ENCODE results near the gene NFIX.

Gene NFIX

DNA sequence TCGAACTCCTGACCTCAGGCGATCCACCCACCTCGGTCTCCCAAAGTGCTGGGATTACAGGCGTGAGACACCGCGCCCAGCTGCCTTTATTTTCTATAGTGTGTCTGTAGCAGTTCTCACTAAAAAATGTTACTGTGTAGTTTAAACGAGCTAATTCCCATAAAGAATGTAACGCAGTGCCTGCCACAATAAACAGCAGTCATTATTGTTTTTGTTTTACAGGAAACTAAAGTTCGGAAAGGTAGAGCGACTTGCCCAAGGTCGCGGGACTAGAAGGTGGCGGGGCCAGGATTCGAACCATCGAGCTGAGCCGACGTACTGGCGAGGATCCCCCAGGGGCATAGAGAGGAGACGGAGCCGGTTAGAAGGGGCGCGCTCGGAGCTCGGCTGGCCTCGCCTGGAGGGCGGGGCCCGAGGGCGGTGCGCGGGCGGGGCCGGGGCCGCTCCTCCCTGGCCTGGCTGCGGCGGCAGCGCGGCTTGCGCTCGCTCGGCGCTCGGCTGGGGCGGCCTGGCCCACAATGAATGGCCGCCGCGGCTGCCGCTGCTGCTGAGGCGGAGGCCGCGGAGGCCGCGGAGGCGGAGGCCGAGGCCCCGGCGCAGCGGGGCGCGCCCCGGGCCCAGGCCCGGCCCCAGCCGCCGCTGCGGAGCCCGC, 122.6 kb downstream of the NFIX start, which contains the start of gene NACC1:
Gene NACC1, plus strand, starts transcription at position 493 of the 652 bp plus-strand sequence. CDS start 16,944 bp downstream, outside the sequence.
- no peaks in the 10 kb centered on the region for H3K27me3 ChIP-seq (replicated peaks in 2 of 5; ENCODE audit: control insufficient read depth in 4 of 5, insufficient read depth in 5 of 5, low read length in 4 of 5)
- peaks cover 0 to 39% (median 13%) of the 10 kb centered on the region in 4 experiments for H3K36me3 ChIP-seq (ENCODE audit: control insufficient read depth in 4 of 4, insufficient read depth in 4 of 4, low read length in 3 of 4)
- peaks cover 0 to 46% (median 36%) of the 10 kb centered on the region in 4 experiments for H3K4me1 ChIP-seq (ENCODE audit: control extremely low read depth in 1 of 4, control insufficient read depth in 4 of 4, insufficient read depth in 4 of 4, low read length in 3 of 4)
- H3K9me3 ChIP-seq (ENCODE audit: control extremely low read depth in 1 of 5, control insufficient read depth in 4 of 5, insufficient read depth in 2 of 5, low read depth in 1 of 5, low read length in 4 of 5), result no peaks in the 10 kb centered on the region
- H3K27ac ChIP-seq (ENCODE audit: insufficient read depth in 1 of 2, low read depth in 1 of 2, low read length in 2 of 2, poor library complexity in 1 of 2, severe bottlenecking in 2 of 2), result peak within 1 kb of the TSS; percentile 50 to 83
- DNase-seq, result peak; percentile 87 to 94 (median 92)
- WGBS (ENCODE audit: insufficient coverage), result 5% methylated on average over 26 of the region's 65 CpGs
- H3K4me3 ChIP-seq (ENCODE audit: control insufficient read depth in 1 of 7, extremely low read depth in 1 of 7, insufficient read depth in 4 of 7, low read depth in 2 of 7, low read length in 6 of 7), result peak within 1 kb of the TSS; percentile 83 to 97 (median 95)
- ChIA-PET POLR2A (interaction anchor here (0.5 to 2.9 kb wide), 9 partner anchors 13 to 45 kb away, joined by 3 to 18 read pairs (median 6); partner anchors contain the start of genes IER2, LYL1 and STX10), CTCF (interaction anchor here (1.1 to 4.2 kb wide), 7 partner anchors 10 to 38 kb away, joined by 4 to 25 read pairs (median 6); partner anchors contain the start of genes IER2 and STX10)

DNA sequence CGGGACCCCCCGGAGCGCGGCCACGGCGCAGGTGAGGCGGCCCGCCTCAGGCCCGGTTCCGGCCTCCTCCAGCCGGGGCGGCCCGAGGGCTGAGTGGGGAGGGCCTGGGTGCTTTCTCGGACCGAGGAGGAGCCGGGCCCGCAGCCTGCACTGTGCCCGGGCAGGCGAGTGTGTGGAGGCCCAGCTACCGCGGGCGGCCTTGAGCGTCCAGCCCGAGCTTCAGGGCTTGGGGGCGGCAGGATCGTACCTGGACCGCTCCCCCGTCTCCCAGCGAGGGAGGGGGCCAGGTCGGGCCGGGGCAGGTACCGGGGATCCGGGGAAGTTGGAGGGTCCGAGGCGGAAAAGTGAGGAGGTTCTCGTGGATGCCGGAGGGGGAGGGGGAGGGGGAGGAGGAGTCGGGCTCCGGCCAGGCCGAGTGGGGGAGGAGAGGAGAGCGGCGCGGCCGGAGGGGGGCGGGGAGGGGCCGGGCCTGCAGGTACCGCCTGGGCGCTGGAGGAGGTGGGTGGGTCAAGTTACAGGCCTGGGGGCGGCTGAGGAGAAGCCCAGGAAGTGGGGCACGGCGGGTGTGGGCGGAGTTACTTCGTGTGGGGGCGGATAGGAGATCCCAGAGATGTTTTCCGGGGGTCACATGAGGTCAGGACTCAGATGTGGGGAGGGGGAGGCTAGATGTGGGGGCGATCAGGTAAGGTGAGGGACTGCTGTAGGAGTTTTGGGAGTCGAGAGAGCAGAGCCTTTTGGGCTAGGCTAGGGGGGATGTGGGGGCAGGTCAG, 123.3 kb downstream of the NFIX start:
- Histone ChIP-seq H3K36me3 (ENCODE audit: control insufficient read depth in 4 of 4, insufficient read depth in 4 of 4, low read length in 3 of 4) (peaks cover 0 to 42% (median 10%) of the 10 kb centered on the region in 4 experiments), H3K4me1 (ENCODE audit: control extremely low read depth in 1 of 4, control insufficient read depth in 4 of 4, insufficient read depth in 4 of 4, low read length in 3 of 4) (peaks cover 0 to 46% (median 36%) of the 10 kb centered on the region in 4 experiments), H3K27ac (ENCODE audit: insufficient read depth in 1 of 2, low read depth in 1 of 2, low read length in 2 of 2, poor library complexity in 1 of 2, severe bottlenecking in 2 of 2) (peak overlapping the region; percentile 50 to 81), H3K4me3 (ENCODE audit: control insufficient read depth in 1 of 7, extremely low read depth in 1 of 7, insufficient read depth in 4 of 7, low read depth in 2 of 7, low read length in 6 of 7) (peak overlapping the region; percentile 75 to 94 (median 90)), H3K9me3 (ENCODE audit: control extremely low read depth in 1 of 5, control insufficient read depth in 4 of 5, insufficient read depth in 2 of 5, low read depth in 1 of 5, low read length in 4 of 5) (no peaks in the 10 kb centered on the region), H3K27me3 (replicated peaks in 2 of 5; ENCODE audit: control insufficient read depth in 4 of 5, insufficient read depth in 5 of 5, low read length in 4 of 5) (no peaks in the 10 kb centered on the region)
- peak in 1 of 3 donors; percentile 31 for DNase-seq
- WGBS (ENCODE audit: insufficient coverage), result 0% methylated on average over 31 of the region's 57 CpGs
- ChIA-PET CTCF (interaction anchor here (1.1 to 4.2 kb wide), 7 partner anchors 10 to 37 kb away, joined by 4 to 25 read pairs (median 6); partner anchors contain the start of genes IER2 and STX10), POLR2A (interaction anchor here (0.8 to 2.9 kb wide), 10 partner anchors 14 to 45 kb away, joined by 3 to 18 read pairs (median 6); partner anchors contain the start of genes IER2, LYL1 and STX10)

DNA sequence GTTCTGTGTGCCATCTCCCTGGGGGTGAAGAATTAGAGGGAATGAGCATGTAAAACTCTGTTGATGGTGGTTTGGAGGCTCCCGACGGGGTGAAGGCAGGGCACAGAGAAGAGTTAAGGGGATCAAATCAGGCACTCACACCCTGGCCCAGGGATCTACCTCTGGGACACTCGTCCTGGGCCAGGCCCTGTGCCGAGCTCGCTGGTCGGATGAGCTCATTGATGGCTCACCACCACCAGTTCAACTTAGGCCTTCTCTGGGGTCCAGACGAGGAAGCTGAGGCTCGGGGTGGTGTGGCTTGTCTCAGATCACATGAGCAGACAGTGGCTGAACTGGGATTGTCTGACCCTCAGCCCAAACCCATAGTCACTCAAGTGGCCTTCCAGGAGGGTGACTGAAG, 124.4 kb downstream of the NFIX start:
- Histone ChIP-seq H3K4me1 (ENCODE audit: control extremely low read depth in 1 of 4, control insufficient read depth in 4 of 4, insufficient read depth in 4 of 4, low read length in 3 of 4) (peaks cover 0 to 46% (median 36%) of the 10 kb centered on the region in 4 experiments), H3K27ac (ENCODE audit: insufficient read depth in 1 of 2, low read depth in 1 of 2, low read length in 2 of 2, poor library complexity in 1 of 2, severe bottlenecking in 2 of 2) (peak overlapping the region in 1 of 2 experiments; percentile 65), H3K27me3 (replicated peaks in 2 of 5; ENCODE audit: control insufficient read depth in 4 of 5, insufficient read depth in 5 of 5, low read length in 4 of 5) (no peaks in the 10 kb centered on the region), H3K9me3 (ENCODE audit: control extremely low read depth in 1 of 5, control insufficient read depth in 4 of 5, insufficient read depth in 2 of 5, low read depth in 1 of 5, low read length in 4 of 5) (no peaks in the 10 kb centered on the region), H3K4me3 (ENCODE audit: control insufficient read depth in 1 of 7, extremely low read depth in 1 of 7, insufficient read depth in 4 of 7, low read depth in 2 of 7, low read length in 6 of 7) (peak overlapping the region in 5 of 7 experiments; percentile 79 to 94 (median 91)), H3K36me3 (ENCODE audit: control insufficient read depth in 4 of 4, insufficient read depth in 4 of 4, low read length in 3 of 4) (peaks cover 0 to 42% (median 9%) of the 10 kb centered on the region in 4 experiments)
- ChIA-PET CTCF (interaction anchor here (0.7 to 2.5 kb wide), 7 partner anchors 9 to 154 kb away, joined by 3 to 9 read pairs (median 3); no protein-coding TSS in a partner anchor), POLR2A (interaction anchor here (0.5 to 2.9 kb wide), 7 partner anchors 15 to 87 kb away, joined by 3 to 18 read pairs (median 3); partner anchors contain the start of genes IER2, LYL1 and STX10)
- WGBS (ENCODE audit: insufficient coverage), result 96% methylated on average over 8 of the region's 8 CpGs
- no peak for DNase-seq

DNA sequence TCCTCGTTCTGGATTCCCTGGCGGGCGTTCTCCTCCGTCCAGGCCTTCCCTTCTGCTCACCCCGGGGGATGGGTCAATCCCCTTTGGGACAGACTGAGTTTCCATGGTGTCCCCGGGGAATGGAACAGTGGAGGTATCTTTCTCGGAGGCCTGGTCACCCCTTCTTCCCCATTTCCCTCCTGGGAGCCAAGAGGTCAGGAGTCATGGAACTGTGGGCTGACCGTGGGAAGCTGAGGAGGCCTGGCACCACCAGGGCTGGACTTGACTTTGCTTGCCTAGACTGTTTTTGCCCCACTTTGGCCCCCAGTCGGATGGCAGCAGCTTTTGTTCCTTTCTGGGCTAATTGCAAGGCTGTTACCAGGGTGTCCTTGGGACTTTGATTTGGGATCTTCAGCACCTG, 124.8 kb downstream of the NFIX start:
- H3K36me3 ChIP-seq (ENCODE audit: control insufficient read depth in 4 of 4, insufficient read depth in 4 of 4, low read length in 3 of 4), result peaks cover 0 to 38% (median 7%) of the 10 kb centered on the region in 4 experiments
- DNase-seq, result no peak
- no peaks in the 10 kb centered on the region for H3K27me3 ChIP-seq (replicated peaks in 2 of 5; ENCODE audit: control insufficient read depth in 4 of 5, insufficient read depth in 5 of 5, low read length in 4 of 5)
- ChIA-PET CTCF (interaction anchor here (0.7 to 1.2 kb wide), 5 partner anchors 9 to 154 kb away, joined by 3 to 7 read pairs (median 3); no protein-coding TSS in a partner anchor), POLR2A (interaction anchor here (0.7 to 2.9 kb wide), 4 partner anchors 15 to 30 kb away, joined by 3 to 18 read pairs (median 7); partner anchors contain the start of genes IER2 and STX10)
- H3K4me1 ChIP-seq (ENCODE audit: control extremely low read depth in 1 of 4, control insufficient read depth in 4 of 4, insufficient read depth in 4 of 4, low read length in 3 of 4), result peaks cover 0 to 42% (median 35%) of the 10 kb centered on the region in 4 experiments
- 95% methylated on average over 9 of the region's 9 CpGs for WGBS (ENCODE audit: insufficient coverage)
- peak overlapping the region in 1 of 7 experiments; percentile 92 for H3K4me3 ChIP-seq (ENCODE audit: control insufficient read depth in 1 of 7, extremely low read depth in 1 of 7, insufficient read depth in 4 of 7, low read depth in 2 of 7, low read length in 6 of 7)
- peak overlapping the region in 1 of 2 experiments; percentile 65 for H3K27ac ChIP-seq (ENCODE audit: insufficient read depth in 1 of 2, low read depth in 1 of 2, low read length in 2 of 2, poor library complexity in 1 of 2, severe bottlenecking in 2 of 2)
- H3K9me3 ChIP-seq (ENCODE audit: control extremely low read depth in 1 of 5, control insufficient read depth in 4 of 5, insufficient read depth in 2 of 5, low read depth in 1 of 5, low read length in 4 of 5), result no peaks in the 10 kb centered on the region

DNA sequence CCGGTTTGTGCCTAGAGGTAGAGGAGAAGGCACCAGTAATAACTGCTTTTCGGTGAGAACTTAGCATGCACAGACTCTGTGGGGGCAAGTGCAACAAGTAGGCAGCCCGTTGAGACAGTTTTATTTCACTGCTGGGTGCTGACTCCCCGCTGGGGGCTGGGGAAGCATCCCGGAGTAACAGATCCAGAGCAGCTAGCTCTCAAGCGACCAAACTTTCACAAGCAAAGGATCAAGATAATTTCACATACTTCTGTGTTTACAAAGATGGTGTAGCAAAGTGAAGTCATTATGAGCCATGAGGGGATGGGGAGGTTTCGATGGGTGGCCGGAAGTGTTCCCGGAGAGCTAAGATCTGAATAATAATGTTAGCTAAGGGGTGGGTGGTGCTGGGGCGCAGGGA, 125.5 kb downstream of the NFIX start:
- no peaks in the 10 kb centered on the region for H3K27me3 ChIP-seq (replicated peaks in 2 of 5; ENCODE audit: control insufficient read depth in 4 of 5, insufficient read depth in 5 of 5, low read length in 4 of 5)
- DNase-seq, result no peak
- peaks cover 0 to 35% (median 28%) of the 10 kb centered on the region in 4 experiments for H3K4me1 ChIP-seq (ENCODE audit: control extremely low read depth in 1 of 4, control insufficient read depth in 4 of 4, insufficient read depth in 4 of 4, low read length in 3 of 4)
- ChIA-PET POLR2A (interaction anchor here (2.9 kb wide), 1 partner anchor 29 kb away, joined by 11 read pairs; the partner anchor contains the start of genes IER2 and STX10), CTCF (interaction anchor here (1.0 to 1.1 kb wide), 2 partner anchors 8 to 15 kb away, joined by 3 read pairs; no protein-coding TSS in a partner anchor)
- no peak overlapping the region for H3K27ac ChIP-seq (ENCODE audit: insufficient read depth in 1 of 2, low read depth in 1 of 2, low read length in 2 of 2, poor library complexity in 1 of 2, severe bottlenecking in 2 of 2)
- no peaks in the 10 kb centered on the region for H3K9me3 ChIP-seq (ENCODE audit: control extremely low read depth in 1 of 5, control insufficient read depth in 4 of 5, insufficient read depth in 2 of 5, low read depth in 1 of 5, low read length in 4 of 5)
- no peak overlapping the region for H3K4me3 ChIP-seq (ENCODE audit: control insufficient read depth in 1 of 7, extremely low read depth in 1 of 7, insufficient read depth in 4 of 7, low read depth in 2 of 7, low read length in 6 of 7)
- peaks cover 0 to 36% (median 5%) of the 10 kb centered on the region in 4 experiments for H3K36me3 ChIP-seq (ENCODE audit: control insufficient read depth in 4 of 4, insufficient read depth in 4 of 4, low read length in 3 of 4)
- 99% methylated on average over 7 of the region's 10 CpGs for WGBS (ENCODE audit: insufficient coverage)

DNA sequence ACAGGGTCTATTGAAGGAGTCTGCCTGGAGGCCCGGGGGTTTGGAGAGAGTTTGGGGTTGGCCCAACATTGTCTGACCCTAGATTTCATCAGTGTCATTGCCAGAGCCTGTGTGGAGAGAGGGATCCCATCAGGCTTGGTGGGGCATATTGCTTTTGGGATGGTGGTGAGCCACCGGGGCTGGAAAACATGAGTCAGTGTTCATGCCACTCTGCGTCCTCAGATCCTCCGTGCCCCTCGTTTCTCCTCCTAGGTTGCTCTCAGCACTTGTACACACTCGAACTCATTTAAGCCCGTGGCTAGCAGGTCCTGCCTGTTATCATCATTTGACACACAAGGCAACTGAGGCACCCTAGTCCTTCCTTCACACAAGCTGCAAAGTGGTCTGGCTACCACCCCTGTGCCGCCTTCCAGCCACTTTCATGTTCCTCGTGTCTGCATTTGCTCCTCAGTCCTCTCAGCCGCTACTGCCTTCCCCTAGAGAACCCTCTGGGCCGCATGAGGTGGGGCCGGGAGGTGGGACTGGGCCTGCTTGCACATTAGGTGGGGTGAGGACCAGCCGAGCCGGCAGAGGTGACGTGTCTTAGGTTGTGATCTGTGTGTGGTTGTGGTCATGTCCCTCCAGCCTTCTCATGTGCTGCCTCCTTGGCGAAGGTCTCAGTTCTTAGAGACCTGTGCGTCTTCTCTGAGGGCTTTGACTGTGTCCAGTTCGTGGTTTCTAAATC, 126.4 kb downstream of the NFIX start:
- no peaks in the 10 kb centered on the region for H3K9me3 ChIP-seq (ENCODE audit: control extremely low read depth in 1 of 5, control insufficient read depth in 4 of 5, insufficient read depth in 2 of 5, low read depth in 1 of 5, low read length in 4 of 5)
- no peak for DNase-seq
- no peak overlapping the region for H3K4me3 ChIP-seq (ENCODE audit: control insufficient read depth in 1 of 7, extremely low read depth in 1 of 7, insufficient read depth in 4 of 7, low read depth in 2 of 7, low read length in 6 of 7)
- 93% methylated on average over 13 of the region's 18 CpGs for WGBS (ENCODE audit: insufficient coverage)
- CTCF ChIA-PET, result interaction anchor here (1.0 to 1.1 kb wide), 2 partner anchors 7 to 15 kb away, joined by 3 read pairs; no protein-coding TSS in a partner anchor
- H3K36me3 ChIP-seq (ENCODE audit: control insufficient read depth in 4 of 4, insufficient read depth in 4 of 4, low read length in 3 of 4), result peaks cover 0 to 42% (median 11%) of the 10 kb centered on the region in 4 experiments
- H3K27me3 ChIP-seq (replicated peaks in 2 of 5; ENCODE audit: control insufficient read depth in 4 of 5, insufficient read depth in 5 of 5, low read length in 4 of 5), result no peaks in the 10 kb centered on the region
- H3K27ac ChIP-seq (ENCODE audit: insufficient read depth in 1 of 2, low read depth in 1 of 2, low read length in 2 of 2, poor library complexity in 1 of 2, severe bottlenecking in 2 of 2), result no peak overlapping the region
- H3K4me1 ChIP-seq (ENCODE audit: control extremely low read depth in 1 of 4, control insufficient read depth in 4 of 4, insufficient read depth in 4 of 4, low read length in 3 of 4), result peaks cover 0 to 31% (median 23%) of the 10 kb centered on the region in 4 experiments
- POLR2A ChIA-PET, result no interaction called here

All from common myeloid progenitor, CD34-positive (primary cell).